Gastroesophageal sphincter (tissue), 3 donors: ENCODE results near the gene HSBP1.

ENCODE experiments used
- EP300 ChIP-seq: sonication (generic); formaldehyde crosslinking; IDR thresholded peaks from one replicate; pipeline ENCODE4 v1.6.1; 2017; ENCODE audit warnings: antibody characterized with exemption, mild to moderate bottlenecking
- POLR2A ChIP-seq, 2 donors: fragments of 450-650 bp; IDR thresholded peaks; one replicate each; pipeline ENCODE4 v1.6.1; 2017; ENCODE audit warnings: antibody characterized with exemption in 2 of 2, mild to moderate bottlenecking in 2 of 2, moderate library complexity in 1 of 2
- TF ChIP-seq, protein P1 (sequence below), 4 experiments: fragments of 200-600 bp in 2 of 4; fragments of 450-650 bp in 2 of 4; sonication (generic) in 1 of 4; IDR thresholded peaks; one replicate each; pipeline ENCODE4 v1.5.1; 2017 to 2019; ENCODE audit warnings: antibody characterized with exemption in 4 of 4, mild to moderate bottlenecking in 2 of 4, moderate library complexity in 2 of 4

- TF ChIP-seq EP300 (no peak), POLR2A (IDR thresholded peaks at IDR 0.05) (no peak)
- TF ChIP-seq, protein P1, sequence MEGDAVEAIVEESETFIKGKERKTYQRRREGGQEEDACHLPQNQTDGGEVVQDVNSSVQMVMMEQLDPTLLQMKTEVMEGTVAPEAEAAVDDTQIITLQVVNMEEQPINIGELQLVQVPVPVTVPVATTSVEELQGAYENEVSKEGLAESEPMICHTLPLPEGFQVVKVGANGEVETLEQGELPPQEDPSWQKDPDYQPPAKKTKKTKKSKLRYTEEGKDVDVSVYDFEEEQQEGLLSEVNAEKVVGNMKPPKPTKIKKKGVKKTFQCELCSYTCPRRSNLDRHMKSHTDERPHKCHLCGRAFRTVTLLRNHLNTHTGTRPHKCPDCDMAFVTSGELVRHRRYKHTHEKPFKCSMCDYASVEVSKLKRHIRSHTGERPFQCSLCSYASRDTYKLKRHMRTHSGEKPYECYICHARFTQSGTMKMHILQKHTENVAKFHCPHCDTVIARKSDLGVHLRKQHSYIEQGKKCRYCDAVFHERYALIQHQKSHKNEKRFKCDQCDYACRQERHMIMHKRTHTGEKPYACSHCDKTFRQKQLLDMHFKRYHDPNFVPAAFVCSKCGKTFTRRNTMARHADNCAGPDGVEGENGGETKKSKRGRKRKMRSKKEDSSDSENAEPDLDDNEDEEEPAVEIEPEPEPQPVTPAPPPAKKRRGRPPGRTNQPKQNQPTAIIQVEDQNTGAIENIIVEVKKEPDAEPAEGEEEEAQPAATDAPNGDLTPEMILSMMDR (IDR thresholded peaks at IDR 0.05), result no peak
These were observed 28.1 kb downstream of the HSBP1 start for GRCh38 chr16:83835586-83836566.
